SJSA1 (cell line): ENCODE data around the gene SMURF1. TPM values are rescaled to one million over a fixed set of nuclear protein-coding genes. Genes with fewer than 3 reads are reported as not detected.
"Not testable (repeated sequence)": the region's sequence is repeated elsewhere in the genome, so short reads cannot be mapped to it uniquely, and the experiment has no call there.

Experiments
- DNase-seq, 2 experiments: peaks; one replicate each; pipeline ENCODE4 v3.0.0-alpha.2; 2015 to 2020; ENCODE audit warnings: low spot score in 2 of 2, low read depth in 1 of 2
- H3K27ac ChIP-seq: fragments of 250-450 bp; sonication (Bioruptor Pico); 2 replicates; pipeline ENCODE4 v1.5.1; 2020; ENCODE audit warnings: mild to moderate bottlenecking, moderate library complexity
- H3K27me3 ChIP-seq: fragments of 250-450 bp; sonication (Bioruptor Pico); replicated peaks from 2 replicates; pipeline ENCODE4 v1.5.1; 2020; ENCODE audit warnings: mild to moderate bottlenecking, moderate library complexity
- H3K36me3 ChIP-seq: fragments of 250-450 bp; sonication (Bioruptor Pico); 2 replicates; pipeline ENCODE4 v1.5.1; 2020; ENCODE audit warnings: mild to moderate bottlenecking
- H3K4me1 ChIP-seq: fragments of 250-450 bp; sonication (Bioruptor Pico); replicated peaks from 2 replicates; pipeline ENCODE4 v1.6.1; 2021; ENCODE audit warnings: mild to moderate bottlenecking
- H3K4me3 ChIP-seq: fragments of 250-450 bp; sonication (Bioruptor Pico); 2 replicates; pipeline ENCODE4 v1.5.1; 2020; ENCODE audit warnings: mild to moderate bottlenecking
- H3K9me3 ChIP-seq: fragments of 250-450 bp; sonication (Bioruptor Pico); replicated peaks from 2 replicates; pipeline ENCODE4 v1.5.1; 2020; ENCODE audit warnings: mild to moderate bottlenecking
- total RNA-seq: library from RNA; depleted of rRNA; stranded (reverse); fragments of >200 nt; shearing (Covaris generic); gene quantifications from 2 replicates; pipeline ENCODE4 v1.2.3, GENCODE V29; 2014

SMURF1 gene
- total RNA-seq, 1 experiment from 2014 or later = 20.3 TPM

DNA sequence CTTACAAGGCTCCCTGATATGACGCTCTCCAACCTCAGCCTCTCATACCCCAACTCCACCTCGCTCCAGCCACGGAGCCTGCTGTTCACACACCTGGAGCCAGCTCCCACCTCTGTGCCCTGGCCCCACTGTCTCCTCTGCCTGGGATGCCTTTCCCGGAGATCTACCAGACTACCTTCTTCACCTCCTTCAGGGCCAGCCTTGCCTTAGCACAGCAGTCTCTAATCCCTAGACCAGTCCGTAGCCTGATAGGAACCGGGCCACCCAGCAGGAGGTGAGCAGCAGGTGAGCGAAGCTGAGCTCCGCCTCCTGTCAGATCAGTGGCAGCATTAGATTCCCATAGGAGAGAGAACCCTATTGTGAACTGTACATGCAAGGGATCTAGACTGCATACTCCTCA, 23.2 kb upstream of the SMURF1 start:
- Histone ChIP-seq H3K36me3 (no peaks in the 10 kb centered on the region), H3K27ac (no peak overlapping the region), H3K4me3 (no peak overlapping the region), H3K9me3 (no peaks in the 10 kb centered on the region), H3K27me3 (peaks cover 2% of the 10 kb centered on the region; the same call in 1 of the 2 replicates), H3K4me1 (no peaks in the 10 kb centered on the region)
- DNase-seq = no peak

DNA sequence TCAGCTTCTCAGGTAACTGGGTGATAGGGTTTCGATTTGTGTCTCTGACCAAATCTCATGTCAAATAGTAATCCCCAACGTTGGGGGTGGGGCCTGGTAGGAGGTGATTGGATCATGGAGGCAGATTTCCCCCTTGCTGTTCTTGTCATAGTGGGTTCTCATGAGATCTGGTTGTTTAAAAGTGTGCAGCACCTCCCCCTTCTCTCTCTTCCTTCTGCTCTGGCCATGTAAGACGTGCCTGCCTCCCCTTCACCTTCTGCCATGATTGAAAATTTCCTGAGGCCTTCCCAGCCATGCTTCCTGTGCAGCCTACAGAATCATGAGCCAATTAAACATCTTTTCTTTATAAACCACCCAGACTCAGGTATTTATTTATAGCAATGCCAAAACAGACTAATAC, 21.9 kb upstream of the SMURF1 start:
- no peaks in the 10 kb centered on the region for H3K4me1 ChIP-seq
- H3K27me3 ChIP-seq = no peaks in the 10 kb centered on the region
- H3K4me3 ChIP-seq = no peak overlapping the region
- no peak for DNase-seq
- no peaks in the 10 kb centered on the region for H3K9me3 ChIP-seq
- H3K36me3 ChIP-seq = no peaks in the 10 kb centered on the region
- no peak overlapping the region for H3K27ac ChIP-seq

DNA sequence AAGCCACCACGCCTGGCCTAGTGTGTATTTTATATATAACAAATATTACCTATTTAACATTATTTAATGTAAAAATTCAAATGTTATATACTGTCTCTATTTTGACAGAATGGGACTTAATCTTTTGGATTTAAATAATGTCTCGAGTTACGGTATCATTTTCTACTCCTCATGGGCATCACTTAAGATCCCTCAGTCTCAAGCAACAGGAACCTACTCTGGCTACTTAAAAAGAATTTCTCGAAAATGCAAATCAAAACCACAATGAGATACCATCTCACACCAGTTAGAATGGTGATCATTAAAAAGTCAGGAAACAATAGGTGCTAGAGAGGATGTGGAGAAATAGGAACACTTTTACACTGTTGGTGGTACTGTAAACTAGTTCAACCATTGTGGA, 19.8 kb upstream of the SMURF1 start:
- H3K36me3 ChIP-seq, DNase-seq, H3K27me3 ChIP-seq, H3K9me3 ChIP-seq, H3K27ac ChIP-seq, H3K4me1 ChIP-seq, H3K4me3 ChIP-seq: not testable (repeated sequence)

DNA sequence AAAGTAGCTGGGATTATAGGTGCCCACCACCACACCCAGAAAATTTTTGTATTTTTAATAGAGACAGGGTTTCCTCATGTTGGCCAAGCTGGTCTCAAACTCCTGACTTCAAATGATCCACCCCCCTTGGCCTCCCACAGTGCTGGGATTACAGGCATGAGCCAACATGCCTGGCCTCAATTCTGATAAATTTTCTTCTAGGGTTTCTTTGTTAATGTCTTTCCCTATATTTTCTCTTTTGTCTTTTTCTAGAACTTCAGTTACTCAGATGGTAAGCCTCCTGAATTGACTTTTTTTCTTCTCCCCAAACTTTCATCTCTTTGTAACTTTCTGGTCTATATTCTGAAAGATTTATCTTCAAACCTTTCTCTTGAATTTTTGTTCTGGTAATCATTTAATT, 12.7 kb upstream of the SMURF1 start:
- Histone ChIP-seq H3K4me3 (no peak overlapping the region), H3K4me1 (no peaks in the 10 kb centered on the region), H3K9me3 (no peaks in the 10 kb centered on the region), H3K27me3 (no peaks in the 10 kb centered on the region), H3K36me3 (no peaks in the 10 kb centered on the region), H3K27ac (no peak overlapping the region)
- DNase-seq = no peak

DNA sequence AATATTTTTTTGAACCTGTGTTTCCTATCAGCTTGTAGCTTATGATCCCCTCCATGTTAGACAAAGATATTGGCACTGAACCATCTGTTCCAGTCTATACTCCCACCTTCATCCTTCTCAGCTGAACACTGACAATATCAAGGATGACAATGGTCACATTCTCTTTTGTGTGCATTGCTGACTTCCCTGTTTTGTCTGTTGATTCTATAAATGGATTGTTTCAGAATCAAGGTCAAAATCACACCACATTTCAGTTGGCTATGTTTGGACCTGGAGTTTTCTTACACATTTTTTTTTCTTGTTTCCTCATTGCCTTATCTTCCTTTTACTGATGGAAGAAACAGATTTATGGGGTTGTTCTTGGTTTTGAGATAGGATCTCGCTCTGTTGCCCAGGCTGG, 11.3 kb upstream of the SMURF1 start:
- H3K4me3 ChIP-seq = no peak overlapping the region
- H3K9me3 ChIP-seq = no peaks in the 10 kb centered on the region
- H3K36me3 ChIP-seq = no peaks in the 10 kb centered on the region
- no peaks in the 10 kb centered on the region for H3K4me1 ChIP-seq
- no peak overlapping the region for H3K27ac ChIP-seq
- no peak for DNase-seq
- no peaks in the 10 kb centered on the region for H3K27me3 ChIP-seq

DNA sequence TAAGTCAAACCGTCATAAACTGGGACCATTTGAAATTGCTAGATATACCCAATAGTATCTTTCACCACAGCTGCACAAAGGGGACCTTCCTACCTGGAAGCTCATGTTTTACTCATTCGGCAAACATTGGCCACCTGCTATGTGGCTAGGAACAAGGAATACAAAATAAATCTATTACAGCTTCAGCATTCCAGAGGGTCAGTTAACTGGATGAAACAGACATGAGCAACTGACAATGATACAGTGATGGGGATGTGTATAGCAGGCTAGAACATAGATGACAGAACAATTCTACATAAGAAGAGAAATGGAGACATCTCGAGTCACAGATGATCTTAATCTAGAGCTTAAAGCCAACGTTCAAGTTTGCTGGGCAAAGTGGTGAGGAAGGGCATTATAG, 3.1 kb upstream of the SMURF1 start:
- DNase-seq = no peak
- Histone ChIP-seq H3K27ac (no peak overlapping the region), H3K4me3 (no peak overlapping the region), H3K36me3 (peaks cover 4% of the 10 kb centered on the region), H3K4me1 (peaks cover 8% of the 10 kb centered on the region), H3K9me3 (no peaks in the 10 kb centered on the region), H3K27me3 (no peaks in the 10 kb centered on the region)

DNA sequence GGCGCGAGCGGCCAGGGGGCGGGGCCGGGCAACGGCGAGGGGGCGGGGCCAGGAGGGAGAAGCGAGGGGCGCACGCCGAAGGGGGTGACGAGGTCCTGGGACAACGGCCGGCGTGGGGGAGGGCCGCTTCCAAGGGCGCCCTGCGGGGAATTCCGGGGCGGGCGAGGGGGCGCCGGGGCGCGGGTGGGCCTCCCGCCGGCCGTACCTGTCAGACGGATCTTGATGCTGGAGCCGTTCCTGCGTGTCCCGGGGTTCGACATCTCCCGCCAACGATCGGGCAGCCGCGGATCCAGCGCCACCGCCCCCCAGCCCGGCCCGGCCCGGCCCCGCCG, 421 bp downstream of the SMURF1 start:
- H3K4me1 ChIP-seq = peaks cover 22% of the 10 kb centered on the region
- peak overlapping the region; percentile 99 for H3K4me3 ChIP-seq
- peak overlapping the region; percentile 95 for H3K27ac ChIP-seq
- no peak for DNase-seq
- H3K36me3 ChIP-seq = peaks cover 7% of the 10 kb centered on the region
- H3K27me3 ChIP-seq = no peaks in the 10 kb centered on the region
- no peaks in the 10 kb centered on the region for H3K9me3 ChIP-seq

DNA sequence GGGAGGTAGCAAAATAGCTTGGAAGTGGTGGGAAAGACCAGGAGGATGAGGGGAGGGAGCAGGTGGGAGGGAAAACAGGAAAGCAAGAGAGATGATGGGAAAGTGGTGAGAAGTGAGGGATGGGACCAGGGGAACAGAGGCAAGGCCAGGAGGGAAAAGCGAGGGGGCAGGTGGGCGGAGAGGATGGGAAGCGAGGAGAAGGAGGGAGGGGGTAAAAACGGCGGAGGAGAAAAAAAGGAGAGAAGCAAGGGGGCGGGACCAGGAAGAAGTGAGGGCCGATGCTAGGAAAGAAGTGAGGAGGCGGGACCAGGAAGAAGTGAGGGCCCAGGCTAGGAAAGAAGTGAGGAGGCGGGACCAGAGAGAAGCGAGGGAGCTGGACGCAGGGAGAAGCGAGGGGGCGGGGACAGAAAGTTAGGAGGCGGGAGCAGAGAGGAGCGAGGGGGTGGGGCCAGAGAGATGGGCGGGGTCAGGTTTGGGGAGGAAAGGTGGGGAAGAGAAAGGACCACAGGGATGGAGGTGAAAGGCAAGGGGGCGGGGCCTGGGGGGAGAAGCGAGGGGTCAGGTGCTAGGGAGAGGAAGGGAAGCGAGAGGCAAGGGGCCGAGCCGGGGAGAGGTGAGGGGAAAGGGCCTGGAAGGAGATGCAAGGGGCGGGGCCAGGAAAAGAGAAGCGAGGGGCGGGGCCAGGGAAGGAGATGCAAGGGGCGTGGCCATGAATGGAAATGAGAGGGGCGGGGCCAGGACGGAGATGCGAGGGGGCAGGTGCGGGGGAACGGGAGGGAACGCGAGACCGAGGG, 984 bp downstream of the SMURF1 start:
- peak; percentile 78 to 98 for DNase-seq
- peaks cover 22% of the 10 kb centered on the region for H3K4me1 ChIP-seq
- peaks cover 7% of the 10 kb centered on the region for H3K36me3 ChIP-seq
- H3K27ac ChIP-seq = 0 out of 2 replicates have a peak overlapping the region, but pooled peaks have one; percentile 23
- no peaks in the 10 kb centered on the region for H3K27me3 ChIP-seq
- peak overlapping the region; percentile 99 for H3K4me3 ChIP-seq
- H3K9me3 ChIP-seq = no peaks in the 10 kb centered on the region

DNA sequence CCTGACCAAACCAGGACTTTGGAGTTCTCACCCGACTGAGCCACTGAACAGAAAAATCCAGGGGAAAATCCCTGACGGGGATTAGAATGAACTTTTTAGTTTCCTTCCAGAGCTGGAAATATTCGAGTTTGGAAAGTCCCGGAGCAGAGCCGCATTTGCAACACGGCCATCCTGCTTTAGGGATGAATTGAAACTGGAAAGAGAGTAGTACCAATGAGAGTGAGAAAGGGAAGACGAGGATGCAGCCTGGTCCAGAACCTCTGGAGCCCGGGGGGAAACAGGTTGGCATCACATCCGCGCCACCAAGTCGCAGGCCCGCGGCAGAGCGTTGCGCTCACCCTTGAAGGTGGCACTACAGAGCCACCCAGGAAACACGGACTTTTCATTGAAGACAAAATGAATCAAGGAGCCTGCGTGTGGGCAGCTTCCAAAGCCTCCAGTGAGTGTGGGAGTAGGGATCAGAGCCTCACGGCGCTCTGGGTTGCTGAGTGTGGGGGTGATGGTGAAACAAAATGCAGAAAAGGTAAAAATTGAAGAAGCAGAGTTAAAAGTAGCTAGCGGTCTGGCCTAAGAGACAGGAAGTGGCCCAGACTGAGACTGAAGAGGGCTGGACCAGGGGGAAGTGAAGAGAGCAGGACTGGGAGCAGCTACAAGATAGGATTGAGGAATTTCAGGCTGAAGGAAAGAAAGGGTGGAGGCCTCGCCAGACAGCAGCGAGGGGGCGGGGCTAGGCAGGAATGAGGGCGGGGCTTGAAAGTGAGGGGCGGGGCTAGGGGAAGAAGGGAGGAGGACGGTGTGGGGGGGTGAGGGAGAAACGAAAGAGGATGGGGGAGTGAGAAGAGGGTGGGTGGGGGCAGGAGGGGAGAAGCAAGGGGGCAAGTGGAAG, 1.8 kb downstream of the SMURF1 start:
- peaks cover 7% of the 10 kb centered on the region for H3K36me3 ChIP-seq
- peak; percentile 75 to 78 for DNase-seq
- H3K9me3 ChIP-seq = no peaks in the 10 kb centered on the region
- no peaks in the 10 kb centered on the region for H3K27me3 ChIP-seq
- peak overlapping the region; percentile 72 for H3K27ac ChIP-seq
- peak overlapping the region; percentile 99 for H3K4me3 ChIP-seq
- peaks cover 22% of the 10 kb centered on the region for H3K4me1 ChIP-seq

DNA sequence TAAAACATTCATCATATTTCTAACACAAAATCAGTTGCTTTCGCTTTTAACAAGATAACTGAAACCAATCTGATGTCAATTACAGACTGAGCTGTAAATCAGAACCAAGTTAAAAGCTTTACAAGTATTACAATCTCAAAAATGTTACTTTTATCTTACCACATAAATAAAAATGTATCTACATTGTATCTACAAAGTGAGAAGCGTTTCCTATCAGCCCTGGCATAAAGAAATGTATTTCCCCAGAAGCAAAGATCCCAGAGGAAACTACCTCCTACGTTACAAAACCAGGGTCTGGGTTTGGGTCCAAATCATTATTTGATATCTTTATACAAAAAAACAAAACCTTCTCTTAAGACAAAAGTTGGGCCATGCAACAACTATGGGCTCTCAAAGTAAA, 2.6 kb downstream of the SMURF1 start:
- no peak for DNase-seq
- H3K36me3 ChIP-seq = peaks cover 7% of the 10 kb centered on the region
- H3K4me1 ChIP-seq = peaks cover 22% of the 10 kb centered on the region
- peak overlapping the region; percentile 35 for H3K4me3 ChIP-seq
- H3K9me3 ChIP-seq = no peaks in the 10 kb centered on the region
- H3K27me3 ChIP-seq = no peaks in the 10 kb centered on the region
- H3K27ac ChIP-seq = peak overlapping the region; percentile 72; the same call in 1 of the 2 replicates

DNA sequence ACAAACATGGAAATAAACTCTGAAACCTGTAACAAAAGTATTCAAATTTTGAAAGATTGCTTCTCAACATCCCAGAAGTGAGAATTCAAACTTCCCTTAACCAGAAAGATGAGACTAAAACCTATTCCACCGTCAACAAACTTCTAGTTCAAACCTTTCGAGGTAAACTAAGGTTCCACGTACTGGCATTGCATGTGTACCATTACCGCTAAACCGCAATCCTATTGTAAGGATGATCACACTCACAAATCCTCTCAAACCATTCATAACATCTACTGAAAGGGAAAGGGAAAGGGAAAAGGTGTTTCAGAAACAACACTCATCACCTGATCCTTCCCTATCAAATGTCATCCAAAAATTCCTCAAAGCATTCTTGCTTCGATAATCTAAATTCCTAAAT, 3.1 kb downstream of the SMURF1 start:
- H3K4me3 ChIP-seq = no peak overlapping the region; the same call in 1 of the 2 replicates
- DNase-seq = no peak
- peaks cover 7% of the 10 kb centered on the region for H3K36me3 ChIP-seq
- H3K4me1 ChIP-seq = peaks cover 22% of the 10 kb centered on the region
- H3K27ac ChIP-seq = peak overlapping the region; percentile 72; the same call in 1 of the 2 replicates
- no peaks in the 10 kb centered on the region for H3K9me3 ChIP-seq
- H3K27me3 ChIP-seq = no peaks in the 10 kb centered on the region

DNA sequence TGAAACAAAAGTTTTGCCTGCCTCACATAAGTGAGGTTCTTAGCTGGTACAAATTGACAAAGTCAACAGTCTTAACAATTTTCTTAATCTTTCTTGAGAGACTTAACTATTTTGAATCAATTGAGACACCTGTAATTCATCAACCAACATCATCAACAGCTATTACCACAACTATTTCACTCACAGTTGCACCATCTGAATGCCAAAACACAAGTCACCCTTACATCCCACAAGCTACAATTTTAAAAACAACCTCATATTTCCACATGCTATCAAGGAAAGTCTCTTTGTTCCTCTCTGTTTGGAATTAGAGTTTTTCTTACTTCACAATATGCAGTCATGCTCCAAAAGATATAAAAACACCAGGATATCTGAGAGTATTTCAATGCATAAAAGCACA, 4.9 kb downstream of the SMURF1 start:
- Histone ChIP-seq H3K36me3 (peaks cover 7% of the 10 kb centered on the region), H3K27me3 (no peaks in the 10 kb centered on the region), H3K27ac (no peak overlapping the region), H3K4me3 (no peak overlapping the region), H3K4me1 (peaks cover 19% of the 10 kb centered on the region), H3K9me3 (no peaks in the 10 kb centered on the region)
- no peak for DNase-seq

DNA sequence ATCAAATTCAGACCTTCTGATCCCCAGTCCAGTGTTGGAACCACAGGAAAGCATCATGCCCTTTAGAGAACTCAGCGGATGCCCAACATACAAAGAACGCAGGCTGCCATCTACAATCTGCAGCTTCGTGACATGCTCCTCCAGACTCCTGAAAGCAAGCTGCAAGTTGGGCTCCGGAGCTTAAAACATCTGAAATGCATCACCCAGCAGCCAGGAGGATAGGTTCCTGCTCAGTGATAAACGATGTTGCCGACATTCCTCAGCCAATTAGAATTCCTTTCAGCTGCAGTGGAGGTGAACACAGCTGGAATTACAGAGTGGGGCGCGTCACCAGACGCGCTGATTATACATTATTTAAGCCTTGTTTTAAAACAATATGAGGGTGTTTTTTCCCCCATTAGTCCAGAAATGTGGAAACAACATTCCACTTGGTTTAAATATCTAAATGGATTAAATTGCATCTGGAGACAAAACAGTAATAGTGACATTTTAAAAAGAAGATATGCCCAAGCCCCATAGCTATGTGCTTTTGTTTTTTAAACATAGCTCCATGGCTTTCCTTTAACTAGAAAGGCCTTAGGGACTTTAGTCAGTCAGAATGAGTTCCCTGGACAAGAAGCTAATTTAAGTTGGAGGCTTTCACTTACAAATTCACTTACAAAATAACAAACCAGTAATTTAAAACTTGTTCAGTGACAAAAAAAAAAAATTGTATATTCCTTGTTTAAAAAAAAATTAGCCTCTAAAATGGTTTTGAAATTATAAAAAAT, 6.3 kb downstream of the SMURF1 start:
- Histone ChIP-seq H3K27ac (no peak overlapping the region), H3K27me3 (no peaks in the 10 kb centered on the region), H3K9me3 (0 out of 2 replicates have a peak, but pooled peaks cover 3% of the 10 kb centered on the region), H3K36me3 (0 out of 2 replicates have a peak, but pooled peaks cover 3% of the 10 kb centered on the region), H3K4me3 (no peak overlapping the region), H3K4me1 (peaks cover 32% of the 10 kb centered on the region)
- DNase-seq = no peak
